Measurements from ENCODE around the gene KRTCAP2. TPM values are rescaled to one million over a fixed set of nuclear protein-coding genes. Genes with fewer than 3 reads are reported as not detected.

The KRTCAP2 gene
- polyA plus RNA-seq, 3 donors, result 157 to 256 (median 247) TPM

DNA sequence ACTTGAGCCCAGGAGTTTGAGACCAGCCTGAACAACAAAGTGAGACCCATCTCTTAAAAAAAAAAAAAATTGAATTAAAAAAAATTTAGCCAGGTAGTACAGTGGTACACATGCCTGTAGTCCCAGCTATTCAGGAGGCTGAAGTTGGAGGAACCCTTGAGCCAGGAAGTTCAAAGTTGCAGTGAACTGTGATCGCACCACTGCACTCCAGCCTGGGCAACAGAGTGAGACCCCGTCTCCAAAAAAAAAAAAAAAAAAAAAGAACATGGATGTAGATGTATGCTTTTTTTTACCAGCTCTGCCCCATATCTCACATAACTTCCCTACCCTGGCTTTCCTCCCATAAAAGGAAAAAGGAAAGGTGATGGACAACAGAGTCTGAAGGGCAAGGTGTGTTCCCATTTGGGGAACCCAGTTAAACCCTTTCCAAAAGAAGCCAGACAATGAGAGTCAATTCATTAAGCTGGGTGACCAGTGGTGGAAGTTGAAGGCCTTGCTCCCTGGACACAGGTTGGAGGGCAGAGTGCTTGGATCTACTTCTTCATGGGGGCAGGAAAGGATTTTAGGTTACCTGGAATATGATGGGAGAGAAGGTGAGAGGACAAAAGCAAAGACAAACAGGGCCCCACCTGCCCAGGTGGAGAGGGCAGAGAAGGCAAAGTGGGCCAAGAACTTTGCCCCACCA, 2.9 kb downstream of the KRTCAP2 start:
- Histone ChIP-seq H3K4me2 (replicated peaks; ENCODE audit: extremely low read depth, low read length, poor library complexity, severe bottlenecking) (no peak overlapping the region), H4K20me1 (ENCODE audit: insufficient read depth, low read length) (no peaks in the 10 kb centered on the region), H3K4me1 (ENCODE audit: control insufficient read depth in 1 of 2, insufficient read depth in 2 of 2, low read length in 2 of 2) (peaks cover 44 to 47% of the 10 kb centered on the region in 2 donors), H2AFZ (ENCODE audit: insufficient read depth, low read depth, low read length, poor library complexity, severe bottlenecking) (no peak overlapping the region), H3K9me3 (replicated peaks in 1 of 2; ENCODE audit: control insufficient read depth in 1 of 2, insufficient read depth in 1 of 2, low read length in 2 of 2) (no peaks in the 10 kb centered on the region), H3K36me3 (replicated peaks in 1 of 2; ENCODE audit: control insufficient read depth in 1 of 2, insufficient read depth in 2 of 2, low read length in 2 of 2) (peaks cover 14 to 19% of the 10 kb centered on the region in 2 donors), H3K79me2 (ENCODE audit: insufficient read depth, low read length) (peaks cover 21% of the 10 kb centered on the region), H3K27ac (ENCODE audit: low read depth in 1 of 2, low read length in 2 of 2) (no peak overlapping the region), H3K27me3 (ENCODE audit: control insufficient read depth in 2 of 2, insufficient read depth in 2 of 2, low read length in 2 of 2) (peaks cover 0 to 15% of the 10 kb centered on the region in 2 donors), H3K9ac (ENCODE audit: insufficient read depth, low read length, poor library complexity, severe bottlenecking) (no peak overlapping the region), H3K4me3 (replicated peaks in 1 of 3; ENCODE audit: low read depth in 2 of 3, low read length in 3 of 3) (no peak overlapping the region)
- peaks cover 43% of the 10 kb centered on the region for H3K4me1 Mint-ChIP-seq
- DNase-seq, result no peak
- peaks cover 0 to 3% (median 0%) of the 10 kb centered on the region in 7 donors for H3K9me3 Mint-ChIP-seq
- H3K36me3 Mint-ChIP-seq, result peaks cover 19 to 30% of the 10 kb centered on the region in 2 donors
- no CpG with 5 or more reads among the region's 2 CpGs for WGBS (ENCODE audit: insufficient coverage)
- TF ChIP-seq, protein P1, sequence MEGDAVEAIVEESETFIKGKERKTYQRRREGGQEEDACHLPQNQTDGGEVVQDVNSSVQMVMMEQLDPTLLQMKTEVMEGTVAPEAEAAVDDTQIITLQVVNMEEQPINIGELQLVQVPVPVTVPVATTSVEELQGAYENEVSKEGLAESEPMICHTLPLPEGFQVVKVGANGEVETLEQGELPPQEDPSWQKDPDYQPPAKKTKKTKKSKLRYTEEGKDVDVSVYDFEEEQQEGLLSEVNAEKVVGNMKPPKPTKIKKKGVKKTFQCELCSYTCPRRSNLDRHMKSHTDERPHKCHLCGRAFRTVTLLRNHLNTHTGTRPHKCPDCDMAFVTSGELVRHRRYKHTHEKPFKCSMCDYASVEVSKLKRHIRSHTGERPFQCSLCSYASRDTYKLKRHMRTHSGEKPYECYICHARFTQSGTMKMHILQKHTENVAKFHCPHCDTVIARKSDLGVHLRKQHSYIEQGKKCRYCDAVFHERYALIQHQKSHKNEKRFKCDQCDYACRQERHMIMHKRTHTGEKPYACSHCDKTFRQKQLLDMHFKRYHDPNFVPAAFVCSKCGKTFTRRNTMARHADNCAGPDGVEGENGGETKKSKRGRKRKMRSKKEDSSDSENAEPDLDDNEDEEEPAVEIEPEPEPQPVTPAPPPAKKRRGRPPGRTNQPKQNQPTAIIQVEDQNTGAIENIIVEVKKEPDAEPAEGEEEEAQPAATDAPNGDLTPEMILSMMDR (IDR thresholded peaks at IDR 0.05), result no peak
- peaks cover 20 to 39% (median 38%) of the 10 kb centered on the region in 3 donors for H3K27me3 Mint-ChIP-seq (ENCODE audit: low read depth in 3 of 3)
- H3K4me3 Mint-ChIP-seq, result no peak overlapping the region
- H3K27ac Mint-ChIP-seq, result no peak overlapping the region
- intact Hi-C loops (cut with micrococcal nuclease), result loop anchor here in 1 of 2 donors (5.0 kb wide), 1 partner anchor 33 kb away; the partner anchor contains the start of gene SLC50A1

DNA sequence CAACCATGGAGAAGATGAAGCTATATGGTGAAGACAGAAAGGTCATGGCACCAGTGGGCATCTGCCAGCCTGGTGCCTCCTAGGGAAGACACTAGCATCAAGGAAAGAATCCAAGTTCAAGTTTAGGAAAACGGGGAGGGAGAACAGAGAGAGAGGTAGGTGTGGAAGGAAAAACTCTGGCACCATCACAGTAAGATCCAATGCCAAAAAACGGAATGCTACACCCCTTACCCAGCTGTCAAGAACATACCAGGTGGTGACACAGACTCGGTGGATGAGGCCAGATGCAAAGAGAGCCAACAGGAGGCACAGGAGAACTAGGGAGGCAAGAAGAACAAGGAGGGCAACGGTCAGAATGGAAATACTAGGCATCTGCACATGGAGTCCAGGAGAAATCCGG, 3.6 kb downstream of the KRTCAP2 start:
- Histone ChIP-seq H3K9me3 (replicated peaks in 1 of 2; ENCODE audit: control insufficient read depth in 1 of 2, insufficient read depth in 1 of 2, low read length in 2 of 2) (no peaks in the 10 kb centered on the region), H3K36me3 (replicated peaks in 1 of 2; ENCODE audit: control insufficient read depth in 1 of 2, insufficient read depth in 2 of 2, low read length in 2 of 2) (peaks cover 14 to 19% of the 10 kb centered on the region in 2 donors), H4K20me1 (ENCODE audit: insufficient read depth, low read length) (no peaks in the 10 kb centered on the region), H3K27ac (ENCODE audit: low read depth in 1 of 2, low read length in 2 of 2) (no peak overlapping the region), H3K4me3 (replicated peaks in 1 of 3; ENCODE audit: low read depth in 2 of 3, low read length in 3 of 3) (no peak overlapping the region), H3K4me2 (replicated peaks; ENCODE audit: extremely low read depth, low read length, poor library complexity, severe bottlenecking) (no peak overlapping the region), H3K9ac (ENCODE audit: insufficient read depth, low read length, poor library complexity, severe bottlenecking) (no peak overlapping the region), H3K27me3 (ENCODE audit: control insufficient read depth in 2 of 2, insufficient read depth in 2 of 2, low read length in 2 of 2) (peaks cover 0 to 15% of the 10 kb centered on the region in 2 donors), H3K79me2 (ENCODE audit: insufficient read depth, low read length) (peaks cover 21% of the 10 kb centered on the region), H2AFZ (ENCODE audit: insufficient read depth, low read depth, low read length, poor library complexity, severe bottlenecking) (no peak overlapping the region), H3K4me1 (ENCODE audit: control insufficient read depth in 1 of 2, insufficient read depth in 2 of 2, low read length in 2 of 2) (peaks cover 38 to 40% of the 10 kb centered on the region in 2 donors)
- peaks cover 19 to 34% (median 31%) of the 10 kb centered on the region in 3 donors for H3K27me3 Mint-ChIP-seq (ENCODE audit: low read depth in 3 of 3)
- peaks cover 0 to 7% (median 4%) of the 10 kb centered on the region in 7 donors for H3K9me3 Mint-ChIP-seq
- intact Hi-C loops (cut with micrococcal nuclease), result loop anchor here in 1 of 2 donors (5.0 kb wide), 1 partner anchor 42 kb away; the partner anchor contains the start of gene EFNA1
- DNase-seq, result no peak
- TF ChIP-seq, protein P1 (IDR thresholded peaks at IDR 0.05), result no peak
- H3K4me3 Mint-ChIP-seq, result no peak overlapping the region
- H3K4me1 Mint-ChIP-seq, result peaks cover 37% of the 10 kb centered on the region
- H3K27ac Mint-ChIP-seq, result no peak overlapping the region
- WGBS (ENCODE audit: insufficient coverage), result 100% methylated on average over 2 of the region's 5 CpGs
- peaks cover 19 to 30% of the 10 kb centered on the region in 2 donors for H3K36me3 Mint-ChIP-seq

Measured in CD14-positive monocyte (primary cell).